ENCODE measurements around the gene BTBD17.

BTBD17 gene

DNA sequence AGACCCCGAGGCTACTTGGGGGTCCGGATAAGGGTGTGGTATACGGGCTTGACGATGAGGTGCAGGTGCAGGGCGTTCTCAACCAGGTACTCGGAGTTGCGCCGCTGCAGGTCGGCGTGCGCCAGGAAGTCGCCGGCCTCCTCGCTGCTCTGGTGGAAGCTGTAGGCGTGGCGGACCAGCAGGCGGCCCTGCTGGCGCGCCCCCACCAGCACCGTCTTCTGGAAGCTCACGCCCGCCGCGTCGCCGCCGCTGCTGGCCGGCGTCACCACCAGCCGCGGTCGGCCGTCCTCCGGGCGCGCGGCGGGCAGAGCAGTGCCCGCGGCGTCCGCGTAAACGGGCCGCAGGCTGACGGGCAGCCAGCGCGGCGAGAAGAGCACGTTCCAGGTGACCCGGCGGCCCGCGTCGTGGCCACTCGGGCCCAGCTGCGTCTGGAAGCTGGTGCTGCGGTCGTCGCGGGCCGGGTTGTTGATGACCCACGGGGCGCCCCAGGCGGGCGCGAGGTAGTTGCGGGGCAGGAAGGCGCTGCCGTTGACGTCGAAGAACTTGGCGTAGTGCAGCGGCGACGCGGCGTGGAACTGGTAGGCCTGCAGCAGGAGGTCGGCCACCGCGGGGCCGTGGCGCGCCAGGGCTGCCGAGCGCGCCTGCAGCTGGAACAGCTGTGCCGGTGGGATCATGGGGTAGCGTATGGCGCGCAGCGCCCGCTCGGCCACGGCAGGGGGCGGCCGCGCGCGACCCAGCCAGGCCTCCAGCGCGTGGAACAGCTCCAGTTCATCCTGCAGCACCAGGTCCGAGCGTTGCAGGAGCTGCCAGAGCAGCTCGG lies 4.8 kb downstream of the BTBD17 start:
- CTCF ChIA-PET = interaction anchor here (0.7 to 1.2 kb wide), 4 partner anchors 11 to 97 kb away, joined by 3 read pairs; partner anchors contain the start of gene GPR142
- DNase-seq (ENCODE audit: low spot score) = no peak
- TF ChIP-seq, protein P1, sequence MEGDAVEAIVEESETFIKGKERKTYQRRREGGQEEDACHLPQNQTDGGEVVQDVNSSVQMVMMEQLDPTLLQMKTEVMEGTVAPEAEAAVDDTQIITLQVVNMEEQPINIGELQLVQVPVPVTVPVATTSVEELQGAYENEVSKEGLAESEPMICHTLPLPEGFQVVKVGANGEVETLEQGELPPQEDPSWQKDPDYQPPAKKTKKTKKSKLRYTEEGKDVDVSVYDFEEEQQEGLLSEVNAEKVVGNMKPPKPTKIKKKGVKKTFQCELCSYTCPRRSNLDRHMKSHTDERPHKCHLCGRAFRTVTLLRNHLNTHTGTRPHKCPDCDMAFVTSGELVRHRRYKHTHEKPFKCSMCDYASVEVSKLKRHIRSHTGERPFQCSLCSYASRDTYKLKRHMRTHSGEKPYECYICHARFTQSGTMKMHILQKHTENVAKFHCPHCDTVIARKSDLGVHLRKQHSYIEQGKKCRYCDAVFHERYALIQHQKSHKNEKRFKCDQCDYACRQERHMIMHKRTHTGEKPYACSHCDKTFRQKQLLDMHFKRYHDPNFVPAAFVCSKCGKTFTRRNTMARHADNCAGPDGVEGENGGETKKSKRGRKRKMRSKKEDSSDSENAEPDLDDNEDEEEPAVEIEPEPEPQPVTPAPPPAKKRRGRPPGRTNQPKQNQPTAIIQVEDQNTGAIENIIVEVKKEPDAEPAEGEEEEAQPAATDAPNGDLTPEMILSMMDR (conservative IDR thresholded peaks at IDR 0.05; ENCODE audit: low read depth) = no peak
- POLR2A ChIA-PET (ENCODE audit: low non-redundant PET) = interaction anchor here (0.6 kb wide), 1 partner anchor 779 kb away, joined by 4 read pairs; no protein-coding TSS in a partner anchor
- H3K27ac ChIP-seq = no peak overlapping the region

DNA sequence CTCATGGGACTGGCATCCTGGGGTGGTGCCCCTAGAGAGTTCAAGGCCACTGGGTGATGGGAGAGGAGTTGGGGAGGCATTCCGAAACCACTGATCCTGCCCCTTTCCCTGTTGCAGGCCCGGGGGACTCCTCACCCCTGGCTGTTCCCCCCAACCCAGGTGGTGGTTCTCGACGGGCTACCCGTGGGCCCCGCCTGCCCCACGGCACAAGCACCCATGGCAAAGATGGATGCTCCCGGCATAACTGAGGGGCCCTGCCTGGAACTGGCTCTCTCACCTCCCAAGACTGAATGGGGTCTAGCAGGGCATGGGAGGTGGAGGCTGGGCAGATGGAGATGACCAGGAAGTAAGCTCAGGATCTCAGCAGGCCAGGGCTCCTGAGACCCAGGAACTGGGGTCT lies 6.6 kb downstream of the BTBD17 start:
- POLR2A ChIA-PET (ENCODE audit: low non-redundant PET) = no interaction called here
- DNase-seq (ENCODE audit: low spot score) = no peak
- CTCF ChIA-PET = no interaction called here
- TF ChIP-seq, protein P1 (conservative IDR thresholded peaks at IDR 0.05; ENCODE audit: low read depth) = no peak
- no peak overlapping the region for H3K27ac ChIP-seq

DNA sequence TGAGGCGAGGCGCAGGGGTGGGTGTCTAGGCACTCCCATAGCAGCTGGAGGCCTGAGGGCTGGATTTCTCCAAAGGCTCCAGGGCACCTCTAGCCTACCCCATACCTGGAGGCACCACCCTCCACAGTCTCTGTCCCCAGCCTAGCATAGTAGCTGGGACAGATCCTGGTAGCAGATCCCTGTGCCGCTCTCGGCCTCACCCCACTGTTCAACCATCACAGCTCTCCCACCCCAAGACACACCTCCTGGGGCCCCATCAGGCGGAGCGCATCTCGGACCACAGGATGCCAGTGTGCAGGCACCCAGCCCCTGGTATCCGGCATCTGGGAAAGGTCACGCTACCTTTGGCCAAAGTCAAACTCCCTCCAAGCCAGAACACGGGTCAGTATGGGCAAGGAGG lies 7.1 kb downstream of the BTBD17 start:
- TF ChIP-seq, protein P1 (conservative IDR thresholded peaks at IDR 0.05; ENCODE audit: low read depth) = no peak
- no peak overlapping the region for H3K27ac ChIP-seq
- ChIA-PET POLR2A (ENCODE audit: low non-redundant PET) (no interaction called here), CTCF (no interaction called here)
- no peak for DNase-seq (ENCODE audit: low spot score)

DNA sequence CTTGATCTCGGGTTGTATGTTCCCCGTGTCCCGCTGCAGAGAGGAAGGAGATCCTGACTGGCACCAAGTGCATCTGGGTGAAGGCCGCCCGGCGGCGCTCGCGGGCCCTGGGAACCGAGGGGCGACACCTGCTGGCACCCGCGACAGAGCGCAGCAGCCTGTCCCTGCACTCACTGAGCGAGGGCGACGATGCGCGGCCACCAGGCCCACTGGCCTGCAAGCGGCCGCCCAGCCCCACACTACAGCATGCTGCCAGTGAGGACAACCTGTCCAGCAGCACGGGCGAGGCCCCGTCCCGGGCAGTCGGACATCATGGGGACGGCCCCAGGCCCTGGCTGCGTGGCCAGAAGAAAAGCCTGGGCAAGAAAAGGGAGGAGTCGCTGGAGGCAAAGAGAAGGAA lies 7.5 kb downstream of the BTBD17 start:
- no peak overlapping the region for H3K27ac ChIP-seq
- ChIA-PET CTCF (no interaction called here), POLR2A (ENCODE audit: low non-redundant PET) (no interaction called here)
- no peak for DNase-seq (ENCODE audit: low spot score)
- TF ChIP-seq, protein P1 (conservative IDR thresholded peaks at IDR 0.05; ENCODE audit: low read depth) = 0 out of 2 replicates have a peak, but pooled peaks have one; percentile 17

DNA sequence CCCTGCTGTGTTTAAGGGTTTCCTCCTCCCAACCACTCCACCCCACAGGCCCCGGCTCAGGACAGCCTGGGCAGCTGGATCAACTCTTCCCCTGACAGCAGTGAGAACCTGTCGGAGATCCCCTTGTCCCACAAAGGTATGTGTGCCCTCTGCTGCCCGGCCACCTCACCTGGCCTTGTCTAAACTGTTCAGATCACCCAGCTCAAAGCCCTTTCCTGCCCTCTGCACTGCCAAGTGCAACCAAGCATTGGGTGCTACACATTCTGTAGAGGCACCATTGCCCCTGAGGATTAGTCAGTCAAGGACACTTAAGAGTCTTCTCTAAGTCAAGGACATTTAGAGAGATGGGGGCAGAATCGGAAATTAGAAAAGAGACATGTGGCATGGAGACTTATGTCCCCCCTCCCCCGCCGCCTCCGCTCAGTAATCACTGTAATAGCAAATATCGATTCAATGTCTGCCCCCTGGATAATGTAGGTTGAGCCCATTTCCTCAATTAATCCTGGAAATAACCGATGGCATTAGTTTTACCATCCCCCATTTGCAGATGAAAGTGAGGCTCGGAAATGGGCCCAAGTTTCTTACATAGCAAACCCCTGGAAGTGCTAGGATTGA lies 8.1 kb downstream of the BTBD17 start:
- POLR2A ChIA-PET (ENCODE audit: low non-redundant PET) = no interaction called here
- no peak overlapping the region for H3K27ac ChIP-seq
- no peak for DNase-seq (ENCODE audit: low spot score)
- CTCF ChIA-PET = interaction anchor here (0.6 to 0.9 kb wide), 3 partner anchors 10 to 77 kb away, joined by 3 to 5 read pairs (median 3); no protein-coding TSS in a partner anchor
- TF ChIP-seq, protein P1 (conservative IDR thresholded peaks at IDR 0.05; ENCODE audit: low read depth) = no peak

DNA sequence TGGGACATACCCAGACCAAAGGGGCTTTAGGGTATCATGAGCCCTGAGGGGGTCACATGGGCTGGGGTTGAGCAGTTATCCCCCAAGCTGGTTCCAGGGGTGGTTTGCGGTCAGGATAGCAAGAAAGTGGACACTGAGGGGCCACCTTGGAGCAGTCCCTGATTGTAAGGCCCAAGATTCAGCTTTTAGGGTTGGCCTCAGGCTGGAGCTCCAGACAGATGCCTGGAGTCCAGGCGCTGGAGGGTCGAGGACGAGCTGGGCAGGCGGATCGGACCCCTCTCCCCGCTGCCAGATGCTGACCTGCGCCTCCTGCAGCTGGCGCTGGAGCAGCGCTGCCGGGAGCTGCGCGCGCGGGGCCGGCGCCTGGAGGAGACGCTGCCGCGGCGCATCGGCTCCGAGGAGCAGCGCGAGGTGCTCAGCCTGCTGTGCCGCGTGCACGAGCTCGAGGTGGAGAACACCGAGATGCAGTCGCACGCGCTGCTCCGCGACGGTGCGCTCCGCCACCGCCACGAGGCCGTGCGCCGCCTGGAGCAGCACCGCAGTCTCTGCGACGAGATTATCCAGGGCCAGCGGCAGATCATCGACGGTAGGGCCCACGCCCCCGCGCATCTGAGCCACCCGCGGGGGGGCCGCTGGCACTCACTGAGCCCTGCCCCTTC lies 10.0 kb downstream of the BTBD17 start:
- DNase-seq (ENCODE audit: low spot score) = no peak
- POLR2A ChIA-PET (ENCODE audit: low non-redundant PET) = no interaction called here
- H3K27ac ChIP-seq = no peak overlapping the region
- CTCF ChIA-PET = interaction anchor here (0.7 to 1.4 kb wide), 2 partner anchors 10 to 18 kb away, joined by 3 to 7 read pairs; partner anchors contain the start of gene BTBD17
- TF ChIP-seq, protein P1 (conservative IDR thresholded peaks at IDR 0.05; ENCODE audit: low read depth) = no peak

All from RWPE1 (cell line).